Large intestine (tissue), 3 donors: ENCODE results near the gene ERFE. TPM values are rescaled to one million over a fixed set of nuclear protein-coding genes. Genes with fewer than 3 reads are reported as not detected.

Experiments
- DNase-seq, 2 donors: peaks; one replicate each; pipeline versions ENCODE4 v3.0.0 to v3.0.0-alpha.2; 2013
- H3K27ac ChIP-seq: one replicate; pipeline ENCODE4 v1.5.1; 2013; ENCODE audit warnings: low read length
- H3K27me3 ChIP-seq: 2 replicates; pipeline ENCODE4 v1.6.1; 2013; ENCODE audit warnings: low read length; ENCODE audit not compliant: control insufficient read depth, insufficient read depth
- H3K36me3 ChIP-seq: 2 replicates; pipeline ENCODE4 v1.6.1; 2013; ENCODE audit warnings: low read length; ENCODE audit not compliant: control insufficient read depth, insufficient read depth
- H3K4me1 ChIP-seq: one replicate; pipeline ENCODE4 v1.6.1; 2013; ENCODE audit warnings: low read length; ENCODE audit not compliant: control insufficient read depth, insufficient read depth
- H3K4me3 ChIP-seq: one replicate; pipeline ENCODE4 v1.5.1; 2013; ENCODE audit warnings: low read length
- H3K9me3 ChIP-seq: one replicate; pipeline ENCODE4 v1.6.1; 2013; ENCODE audit warnings: mild to moderate bottlenecking, low read depth, low read length, moderate library complexity; ENCODE audit not compliant: control insufficient read depth
- WGBS: methylation state at CpG from one replicate; pipeline ENCODE4 v1.1.5; 2013; ENCODE audit warnings: low lambda C conversion rate; ENCODE audit not compliant: insufficient coverage; 5-methylcytosine and 5-hydroxymethylcytosine counted together
- polyA plus RNA-seq: library from polyadenylated mRNA; unstranded; fragments of 120-200 nt; gene quantifications from one replicate; pipeline ENCODE4 v1.2.1, GENCODE V29; 2013

The ERFE gene
- polyA plus RNA-seq, 1 donor = 0.94 TPM

GRCh38 chr2:238159071-238159539 is 335 bp downstream of the ERFE start:
- H3K9me3 ChIP-seq = peaks cover under 1% of the 10 kb centered on the region
- no peak overlapping the region for H3K27ac ChIP-seq
- H3K4me3 ChIP-seq = peak overlapping the region; percentile 18
- H3K36me3 ChIP-seq = no peaks in the 10 kb centered on the region
- peaks cover 3% of the 10 kb centered on the region for H3K4me1 ChIP-seq
- WGBS = 0% methylated on average over 1 of the region's 52 CpGs
- peaks cover 44% of the 10 kb centered on the region for H3K27me3 ChIP-seq
- DNase-seq = peak in 1 of 2 donors; percentile 41

GRCh38 chr2:238159661-238160205 is 963 bp downstream of the ERFE start:
- WGBS = no CpG with 5 or more reads among the region's 10 CpGs
- DNase-seq = no peak
- H3K4me1 ChIP-seq = peaks cover 3% of the 10 kb centered on the region
- no peaks in the 10 kb centered on the region for H3K36me3 ChIP-seq
- no peak overlapping the region for H3K27ac ChIP-seq
- H3K4me3 ChIP-seq = no peak overlapping the region
- peaks cover 2% of the 10 kb centered on the region for H3K9me3 ChIP-seq
- peaks cover 49% of the 10 kb centered on the region for H3K27me3 ChIP-seq

- no peak overlapping the region for H3K4me3 ChIP-seq
- peaks cover 2% of the 10 kb centered on the region for H3K9me3 ChIP-seq
- H3K27me3 ChIP-seq = peaks cover 52% of the 10 kb centered on the region
- DNase-seq = no peak
- no peaks in the 10 kb centered on the region for H3K36me3 ChIP-seq
- peaks cover 3% of the 10 kb centered on the region for H3K4me1 ChIP-seq
- H3K27ac ChIP-seq = no peak overlapping the region
- no CpG with 5 or more reads among the region's 23 CpGs for WGBS
Observed at GRCh38 chr2:238160206-238161129, 1.7 kb downstream of the ERFE start.

- H3K27ac ChIP-seq = no peak overlapping the region
- H3K4me1 ChIP-seq = peaks cover 3% of the 10 kb centered on the region
- WGBS = no CpG with 5 or more reads among the region's 21 CpGs
- peaks cover 2% of the 10 kb centered on the region for H3K9me3 ChIP-seq
- H3K36me3 ChIP-seq = no peaks in the 10 kb centered on the region
- no peak for DNase-seq
- no peak overlapping the region for H3K4me3 ChIP-seq
- peaks cover 52% of the 10 kb centered on the region for H3K27me3 ChIP-seq
Observed at GRCh38 chr2:238161291-238162051, 2.7 kb downstream of the ERFE start.

GRCh38 chr2:238162251-238162845 is 3.6 kb downstream of the ERFE start:
- Histone ChIP-seq H3K4me3 (no peak overlapping the region), H3K27me3 (peaks cover 52% of the 10 kb centered on the region), H3K9me3 (peaks cover 2% of the 10 kb centered on the region), H3K4me1 (peaks cover 3% of the 10 kb centered on the region), H3K27ac (no peak overlapping the region), H3K36me3 (peaks cover 2% of the 10 kb centered on the region)
- no CpG with 5 or more reads among the region's 14 CpGs for WGBS
- DNase-seq = no peak

GRCh38 chr2:238162846-238163441 is 4.2 kb downstream of the ERFE start:
- Histone ChIP-seq H3K4me1 (peaks cover 3% of the 10 kb centered on the region), H3K9me3 (peaks cover 2% of the 10 kb centered on the region), H3K27me3 (peaks cover 52% of the 10 kb centered on the region), H3K27ac (no peak overlapping the region), H3K36me3 (peaks cover 8% of the 10 kb centered on the region), H3K4me3 (no peak overlapping the region)
- DNase-seq = no peak
- no CpG with 5 or more reads among the region's 15 CpGs for WGBS

- no peak overlapping the region for H3K4me3 ChIP-seq
- DNase-seq = peak in 1 of 2 donors; percentile 29
- H3K27me3 ChIP-seq = peaks cover 47% of the 10 kb centered on the region
Observed at GRCh38 chr2:238163481-238164198, 4.9 kb downstream of the ERFE start.

GRCh38 chr2:238164906-238165287 is 6.1 kb downstream of the ERFE start:
- peaks cover 2% of the 10 kb centered on the region for H3K9me3 ChIP-seq
- peaks cover 20% of the 10 kb centered on the region for H3K36me3 ChIP-seq
- no CpG with 5 or more reads among the region's 8 CpGs for WGBS
- H3K4me3 ChIP-seq = no peak overlapping the region
- H3K4me1 ChIP-seq = peaks cover 2% of the 10 kb centered on the region
- no peak for DNase-seq
- H3K27me3 ChIP-seq = peaks cover 39% of the 10 kb centered on the region
- H3K27ac ChIP-seq = no peak overlapping the region

More at GRCh38 chr2:238163481-238164198, 4.9 kb downstream of the ERFE start:
- H3K27ac ChIP-seq = no peak overlapping the region
- H3K9me3 ChIP-seq = peaks cover 2% of the 10 kb centered on the region
- WGBS = no CpG with 5 or more reads among the region's 95 CpGs
- peaks cover 11% of the 10 kb centered on the region for H3K36me3 ChIP-seq
- peaks cover 3% of the 10 kb centered on the region for H3K4me1 ChIP-seq

GRCh38 chr2:238165288-238165921 is 6.6 kb downstream of the ERFE start:
- Histone ChIP-seq H3K4me3 (no peak overlapping the region), H3K27me3 (peaks cover 34% of the 10 kb centered on the region), H3K36me3 (peaks cover 25% of the 10 kb centered on the region), H3K9me3 (peaks cover 2% of the 10 kb centered on the region), H3K27ac (no peak overlapping the region), H3K4me1 (peaks cover 2% of the 10 kb centered on the region)
- WGBS = 100% methylated on average over 1 of the region's 12 CpGs
- no peak for DNase-seq
